ENCODE measurements around the gene KCNMB4.

DNA sequence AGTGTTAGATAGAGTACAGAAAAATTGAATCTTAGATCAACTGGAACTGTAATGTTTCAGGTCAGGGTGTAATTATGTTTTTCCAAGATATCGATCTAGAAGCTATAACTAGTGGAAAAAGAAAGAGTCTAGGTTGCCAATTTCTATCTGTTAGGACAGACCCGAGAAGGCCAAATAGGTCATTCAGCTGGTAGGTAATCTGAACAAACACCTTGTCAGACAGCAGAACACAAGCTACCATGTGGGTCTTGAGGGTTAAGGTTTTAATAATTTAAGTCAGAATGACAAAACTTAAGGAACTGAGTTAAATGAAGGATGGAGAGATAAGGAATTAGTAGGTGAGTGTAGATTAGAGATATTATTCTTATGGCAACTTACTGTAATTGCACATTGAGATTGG lies 44.9 kb upstream of the KCNMB4 start:
- TF ChIP-seq, protein P1, sequence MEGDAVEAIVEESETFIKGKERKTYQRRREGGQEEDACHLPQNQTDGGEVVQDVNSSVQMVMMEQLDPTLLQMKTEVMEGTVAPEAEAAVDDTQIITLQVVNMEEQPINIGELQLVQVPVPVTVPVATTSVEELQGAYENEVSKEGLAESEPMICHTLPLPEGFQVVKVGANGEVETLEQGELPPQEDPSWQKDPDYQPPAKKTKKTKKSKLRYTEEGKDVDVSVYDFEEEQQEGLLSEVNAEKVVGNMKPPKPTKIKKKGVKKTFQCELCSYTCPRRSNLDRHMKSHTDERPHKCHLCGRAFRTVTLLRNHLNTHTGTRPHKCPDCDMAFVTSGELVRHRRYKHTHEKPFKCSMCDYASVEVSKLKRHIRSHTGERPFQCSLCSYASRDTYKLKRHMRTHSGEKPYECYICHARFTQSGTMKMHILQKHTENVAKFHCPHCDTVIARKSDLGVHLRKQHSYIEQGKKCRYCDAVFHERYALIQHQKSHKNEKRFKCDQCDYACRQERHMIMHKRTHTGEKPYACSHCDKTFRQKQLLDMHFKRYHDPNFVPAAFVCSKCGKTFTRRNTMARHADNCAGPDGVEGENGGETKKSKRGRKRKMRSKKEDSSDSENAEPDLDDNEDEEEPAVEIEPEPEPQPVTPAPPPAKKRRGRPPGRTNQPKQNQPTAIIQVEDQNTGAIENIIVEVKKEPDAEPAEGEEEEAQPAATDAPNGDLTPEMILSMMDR (IDR thresholded peaks at IDR 0.05; ENCODE audit: low read depth, low read length) = no peak
- no peak for TF ChIP-seq EZH2phosphoT487 (IDR thresholded peaks at IDR 0.05; ENCODE audit: low read depth)
